Activated naive CD8-positive, alpha-beta T cell treated with anti-CD3 and anti-CD28 coated beads for 36 hours (primary cell): Measurements from ENCODE around the gene CDK14. TPM values are rescaled to one million over a fixed set of nuclear protein-coding genes. Genes with fewer than 3 reads are reported as not detected.
"Not testable (repeated sequence)": the region's sequence is repeated elsewhere in the genome, so short reads cannot be mapped to it uniquely, and the experiment has no call there.

Source experiments
- DNase-seq: peaks from one replicate; pipeline ENCODE4 v3.0.0; 2021
- H3K27ac Mint-ChIP-seq: one replicate; pipeline ENCODE4 v1.8.0; 2022; ENCODE audit warnings: mild to moderate bottlenecking, moderate library complexity, mixed read lengths
- H3K27me3 Mint-ChIP-seq: one replicate; pipeline ENCODE4 v1.8.0; 2022; ENCODE audit warnings: mild to moderate bottlenecking, mixed read lengths
- H3K36me3 Mint-ChIP-seq: one replicate; pipeline ENCODE4 v1.8.0; 2021; ENCODE audit warnings: mild to moderate bottlenecking, mixed read lengths
- H3K4me1 Mint-ChIP-seq: one replicate; pipeline ENCODE4 v1.8.0; 2021; ENCODE audit warnings: mixed read lengths
- H3K4me3 Mint-ChIP-seq: one replicate; pipeline ENCODE4 v1.8.0; 2022; ENCODE audit warnings: mild to moderate bottlenecking, moderate library complexity, mixed read lengths
- H3K9me3 Mint-ChIP-seq: one replicate; pipeline ENCODE4 v1.8.0; 2022; ENCODE audit warnings: mixed read lengths
- total RNA-seq, 2 experiments: library from RNA; stranded (reverse); gene quantifications; one replicate each; pipeline ENCODE4 v1.2.3, GENCODE V29; 2021

Gene CDK14
- total RNA-seq, 2 experiments from 2014 or later, result 0.92 to 1.6 TPM

- Mint-ChIP-seq H3K27me3 (no peaks in the 10 kb centered on the region), H3K27ac (no peak overlapping the region), H3K36me3 (no peaks in the 10 kb centered on the region), H3K9me3 (no peaks in the 10 kb centered on the region), H3K4me3 (no peak overlapping the region), H3K4me1 (no peaks in the 10 kb centered on the region)
- DNase-seq, result no peak
These were observed 160.2 kb downstream of the CDK14 start for GRCh38 chr7:90756366-90756765.

- H3K27ac Mint-ChIP-seq, H3K9me3 Mint-ChIP-seq, H3K4me1 Mint-ChIP-seq, H3K36me3 Mint-ChIP-seq, H3K27me3 Mint-ChIP-seq, DNase-seq, H3K4me3 Mint-ChIP-seq: not testable (repeated sequence)
These were observed 161.4 kb downstream of the CDK14 start for GRCh38 chr7:90757565-90757950.

GRCh38 chr7:90758933-90759562, 162.9 kb downstream of the CDK14 start:
- H3K4me1 Mint-ChIP-seq, result no peaks in the 10 kb centered on the region
- no peak overlapping the region for H3K27ac Mint-ChIP-seq
- no peaks in the 10 kb centered on the region for H3K36me3 Mint-ChIP-seq
- no peak overlapping the region for H3K4me3 Mint-ChIP-seq
- DNase-seq, result no peak
- no peaks in the 10 kb centered on the region for H3K9me3 Mint-ChIP-seq
- no peaks in the 10 kb centered on the region for H3K27me3 Mint-ChIP-seq

- DNase-seq, result no peak
- H3K4me3 Mint-ChIP-seq, result no peak overlapping the region
- H3K27ac Mint-ChIP-seq, result no peak overlapping the region
- no peaks in the 10 kb centered on the region for H3K27me3 Mint-ChIP-seq
- no peaks in the 10 kb centered on the region for H3K9me3 Mint-ChIP-seq
- no peaks in the 10 kb centered on the region for H3K4me1 Mint-ChIP-seq
- H3K36me3 Mint-ChIP-seq, result no peaks in the 10 kb centered on the region
These were observed 163.6 kb downstream of the CDK14 start for GRCh38 chr7:90759710-90760109.

- no peak overlapping the region for H3K4me3 Mint-ChIP-seq
- H3K27me3 Mint-ChIP-seq, result no peaks in the 10 kb centered on the region
- H3K27ac Mint-ChIP-seq, result no peak overlapping the region
- no peaks in the 10 kb centered on the region for H3K9me3 Mint-ChIP-seq
- H3K4me1 Mint-ChIP-seq, result no peaks in the 10 kb centered on the region
- DNase-seq, result no peak
- H3K36me3 Mint-ChIP-seq, result no peaks in the 10 kb centered on the region
These were observed 164.8 kb downstream of the CDK14 start for GRCh38 chr7:90760892-90761291.

GRCh38 chr7:90761584-90761983, 165.5 kb downstream of the CDK14 start:
- Mint-ChIP-seq H3K4me1 (no peaks in the 10 kb centered on the region), H3K36me3 (no peaks in the 10 kb centered on the region), H3K9me3 (no peaks in the 10 kb centered on the region), H3K27me3 (no peaks in the 10 kb centered on the region), H3K4me3 (no peak overlapping the region), H3K27ac (no peak overlapping the region)
- no peak for DNase-seq

GRCh38 chr7:90763108-90763507, 167.0 kb downstream of the CDK14 start:
- no peak for DNase-seq
- no peak overlapping the region for H3K4me3 Mint-ChIP-seq
- H3K27me3 Mint-ChIP-seq, result no peaks in the 10 kb centered on the region
- no peaks in the 10 kb centered on the region for H3K9me3 Mint-ChIP-seq
- no peak overlapping the region for H3K27ac Mint-ChIP-seq
- no peaks in the 10 kb centered on the region for H3K36me3 Mint-ChIP-seq
- H3K4me1 Mint-ChIP-seq, result no peaks in the 10 kb centered on the region

- no peak overlapping the region for H3K4me3 Mint-ChIP-seq
- no peaks in the 10 kb centered on the region for H3K36me3 Mint-ChIP-seq
- no peaks in the 10 kb centered on the region for H3K27me3 Mint-ChIP-seq
- H3K9me3 Mint-ChIP-seq, result no peaks in the 10 kb centered on the region
- H3K27ac Mint-ChIP-seq, result no peak overlapping the region
- DNase-seq, result no peak
- no peaks in the 10 kb centered on the region for H3K4me1 Mint-ChIP-seq
These were observed 168.9 kb downstream of the CDK14 start for GRCh38 chr7:90764848-90765570.

GRCh38 chr7:90766814-90767564, 170.9 kb downstream of the CDK14 start:
- no peaks in the 10 kb centered on the region for H3K27me3 Mint-ChIP-seq
- H3K4me1 Mint-ChIP-seq, result no peaks in the 10 kb centered on the region
- H3K36me3 Mint-ChIP-seq, result no peaks in the 10 kb centered on the region
- no peak for DNase-seq
- H3K4me3 Mint-ChIP-seq, result no peak overlapping the region
- H3K27ac Mint-ChIP-seq, result no peak overlapping the region
- H3K9me3 Mint-ChIP-seq, result peaks cover 5% of the 10 kb centered on the region

- H3K27me3 Mint-ChIP-seq, result no peaks in the 10 kb centered on the region
- peaks cover 7% of the 10 kb centered on the region for H3K9me3 Mint-ChIP-seq
- no peaks in the 10 kb centered on the region for H3K4me1 Mint-ChIP-seq
- no peak for DNase-seq
- no peak overlapping the region for H3K27ac Mint-ChIP-seq
- H3K4me3 Mint-ChIP-seq, result no peak overlapping the region
- no peaks in the 10 kb centered on the region for H3K36me3 Mint-ChIP-seq
These were observed 172.2 kb downstream of the CDK14 start for GRCh38 chr7:90768301-90768700.

- H3K9me3 Mint-ChIP-seq, result peaks cover 7% of the 10 kb centered on the region
- no peak for DNase-seq
- no peaks in the 10 kb centered on the region for H3K36me3 Mint-ChIP-seq
- H3K27me3 Mint-ChIP-seq, result no peaks in the 10 kb centered on the region
- no peak overlapping the region for H3K27ac Mint-ChIP-seq
- no peak overlapping the region for H3K4me3 Mint-ChIP-seq
- H3K4me1 Mint-ChIP-seq, result no peaks in the 10 kb centered on the region
These were observed 172.9 kb downstream of the CDK14 start for GRCh38 chr7:90769036-90769435.

- not testable (repeated sequence) for H3K27ac Mint-ChIP-seq, H3K27me3 Mint-ChIP-seq, H3K4me3 Mint-ChIP-seq, H3K36me3 Mint-ChIP-seq, DNase-seq, H3K9me3 Mint-ChIP-seq, H3K4me1 Mint-ChIP-seq
These were observed 173.4 kb downstream of the CDK14 start for GRCh38 chr7:90769566-90769965.

GRCh38 chr7:90771281-90771680, 175.2 kb downstream of the CDK14 start:
- peaks cover 7% of the 10 kb centered on the region for H3K9me3 Mint-ChIP-seq
- no peak overlapping the region for H3K27ac Mint-ChIP-seq
- H3K36me3 Mint-ChIP-seq, result no peaks in the 10 kb centered on the region
- H3K4me1 Mint-ChIP-seq, result no peaks in the 10 kb centered on the region
- DNase-seq, result no peak
- no peaks in the 10 kb centered on the region for H3K27me3 Mint-ChIP-seq
- H3K4me3 Mint-ChIP-seq, result no peak overlapping the region

- no peaks in the 10 kb centered on the region for H3K36me3 Mint-ChIP-seq
- no peaks in the 10 kb centered on the region for H3K4me1 Mint-ChIP-seq
- no peaks in the 10 kb centered on the region for H3K27me3 Mint-ChIP-seq
- no peak for DNase-seq
- peaks cover 7% of the 10 kb centered on the region for H3K9me3 Mint-ChIP-seq
- no peak overlapping the region for H3K4me3 Mint-ChIP-seq
- no peak overlapping the region for H3K27ac Mint-ChIP-seq
These were observed 176.3 kb downstream of the CDK14 start for GRCh38 chr7:90772410-90772809.

- no peak for DNase-seq
- Mint-ChIP-seq H3K4me3 (no peak overlapping the region), H3K4me1 (no peaks in the 10 kb centered on the region), H3K27ac (no peak overlapping the region), H3K9me3 (peaks cover 7% of the 10 kb centered on the region), H3K27me3 (no peaks in the 10 kb centered on the region), H3K36me3 (no peaks in the 10 kb centered on the region)
These were observed 177.1 kb downstream of the CDK14 start for GRCh38 chr7:90773269-90773668.
